HEK293 (cell line): ENCODE measurements around the gene MRNIP.

ENCODE experiments used
- TCF7L2 ChIP-seq: IDR thresholded peaks from 2 replicates; pipeline ENCODE4 v1.6.1; 2011; ENCODE audit warnings: low read depth, mild to moderate bottlenecking, inconsistent platforms, low read length, moderate library complexity, borderline replicate concordance
- ZBTB17 ChIP-seq: fragments of 450-650 bp; formaldehyde crosslinking; IDR thresholded peaks from 2 replicates; pipeline ENCODE4 v1.5.1; 2016; ENCODE audit warnings: missing biosample characterization, missing genetic modification characterization
- ZNF510 ChIP-seq: fragments of 450-650 bp; formaldehyde crosslinking; IDR thresholded peaks from 2 replicates; pipeline ENCODE4 v1.5.1; 2018; ENCODE audit warnings: mild to moderate bottlenecking, missing genetic modification characterization, missing biosample characterization; ENCODE audit not compliant: insufficient replicate concordance
- ZNF560 ChIP-seq: fragments of 450-650 bp; formaldehyde crosslinking; IDR thresholded peaks from 2 replicates; pipeline ENCODE4 v1.5.1; 2017; ENCODE audit warnings: missing biosample characterization, missing genetic modification characterization, borderline replicate concordance
- ZNF596 ChIP-seq: fragments of 450-650 bp; IDR thresholded peaks from 2 replicates; pipeline ENCODE4 v1.5.0; 2018; ENCODE audit warnings: missing biosample characterization, mild to moderate bottlenecking, missing genetic modification characterization, moderate library complexity
- ZNF658 ChIP-seq: fragments of 450-650 bp; formaldehyde crosslinking; IDR thresholded peaks from 2 replicates; pipeline ENCODE4; 2016; ENCODE audit warnings: missing biosample characterization, missing genetic modification characterization
- ZNF768 ChIP-seq: fragments of 450-650 bp; formaldehyde crosslinking; IDR thresholded peaks from 2 replicates; pipeline ENCODE4 v1.5.1; 2018; ENCODE audit warnings: missing biosample characterization, mild to moderate bottlenecking, missing genetic modification characterization
- TF ChIP-seq, protein P1 (sequence below): fragments of 450-650 bp; formaldehyde crosslinking; IDR thresholded peaks from 2 replicates; pipeline ENCODE4 v1.5.1; 2016; ENCODE audit warnings: missing biosample characterization, missing genetic modification characterization
- TF ChIP-seq, protein P2 (sequence below): fragments of 450-650 bp; formaldehyde crosslinking; IDR thresholded peaks from 2 replicates; pipeline ENCODE4 v1.5.1; 2017; ENCODE audit warnings: missing biosample characterization, mild to moderate bottlenecking, missing genetic modification characterization, moderate library complexity
- TF ChIP-seq, protein P3 (sequence below): fragments of 450-650 bp; formaldehyde crosslinking; IDR thresholded peaks from 2 replicates; pipeline ENCODE4 v1.5.1; 2016; ENCODE audit warnings: missing biosample characterization, missing genetic modification characterization
- TF ChIP-seq, protein P4 (sequence below): fragments of 450-650 bp; formaldehyde crosslinking; IDR thresholded peaks from 2 replicates; pipeline ENCODE4 v1.5.1; 2016; ENCODE audit warnings: missing biosample characterization, missing genetic modification characterization
- TF ChIP-seq, protein P5 (sequence below): fragments of 450-650 bp; formaldehyde crosslinking; IDR thresholded peaks from 2 replicates; pipeline ENCODE4 v1.5.1; 2016; ENCODE audit warnings: missing biosample characterization, missing genetic modification characterization
- TF ChIP-seq, protein P6 (sequence below): fragments of 450-650 bp; formaldehyde crosslinking; IDR thresholded peaks from 2 replicates; pipeline ENCODE4 v1.5.1; 2016; ENCODE audit warnings: missing biosample characterization, missing genetic modification characterization

DNA sequence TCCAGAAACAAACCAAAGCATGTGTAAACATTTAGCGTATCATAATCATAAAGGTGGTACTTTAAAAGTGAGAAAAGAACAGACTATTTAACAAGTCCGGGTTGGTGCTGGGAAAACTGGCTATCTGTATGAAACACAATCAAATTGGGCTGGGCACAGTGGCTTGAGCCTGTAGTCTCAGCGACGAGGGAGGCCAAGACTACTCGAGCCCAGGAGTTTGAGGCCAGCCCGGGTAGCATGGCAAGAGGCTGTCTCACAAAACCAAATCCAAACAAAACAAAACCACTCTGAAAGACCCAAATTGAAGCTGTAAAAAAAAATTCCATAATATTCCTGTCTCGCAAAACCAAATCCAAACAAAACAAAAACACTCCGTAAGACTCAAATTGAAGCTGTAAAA is 4.3 kb downstream of the MRNIP start:
- no peak for TF ChIP-seq ZNF560 (tag by site-specific recombination)
- TF ChIP-seq, protein P1, sequence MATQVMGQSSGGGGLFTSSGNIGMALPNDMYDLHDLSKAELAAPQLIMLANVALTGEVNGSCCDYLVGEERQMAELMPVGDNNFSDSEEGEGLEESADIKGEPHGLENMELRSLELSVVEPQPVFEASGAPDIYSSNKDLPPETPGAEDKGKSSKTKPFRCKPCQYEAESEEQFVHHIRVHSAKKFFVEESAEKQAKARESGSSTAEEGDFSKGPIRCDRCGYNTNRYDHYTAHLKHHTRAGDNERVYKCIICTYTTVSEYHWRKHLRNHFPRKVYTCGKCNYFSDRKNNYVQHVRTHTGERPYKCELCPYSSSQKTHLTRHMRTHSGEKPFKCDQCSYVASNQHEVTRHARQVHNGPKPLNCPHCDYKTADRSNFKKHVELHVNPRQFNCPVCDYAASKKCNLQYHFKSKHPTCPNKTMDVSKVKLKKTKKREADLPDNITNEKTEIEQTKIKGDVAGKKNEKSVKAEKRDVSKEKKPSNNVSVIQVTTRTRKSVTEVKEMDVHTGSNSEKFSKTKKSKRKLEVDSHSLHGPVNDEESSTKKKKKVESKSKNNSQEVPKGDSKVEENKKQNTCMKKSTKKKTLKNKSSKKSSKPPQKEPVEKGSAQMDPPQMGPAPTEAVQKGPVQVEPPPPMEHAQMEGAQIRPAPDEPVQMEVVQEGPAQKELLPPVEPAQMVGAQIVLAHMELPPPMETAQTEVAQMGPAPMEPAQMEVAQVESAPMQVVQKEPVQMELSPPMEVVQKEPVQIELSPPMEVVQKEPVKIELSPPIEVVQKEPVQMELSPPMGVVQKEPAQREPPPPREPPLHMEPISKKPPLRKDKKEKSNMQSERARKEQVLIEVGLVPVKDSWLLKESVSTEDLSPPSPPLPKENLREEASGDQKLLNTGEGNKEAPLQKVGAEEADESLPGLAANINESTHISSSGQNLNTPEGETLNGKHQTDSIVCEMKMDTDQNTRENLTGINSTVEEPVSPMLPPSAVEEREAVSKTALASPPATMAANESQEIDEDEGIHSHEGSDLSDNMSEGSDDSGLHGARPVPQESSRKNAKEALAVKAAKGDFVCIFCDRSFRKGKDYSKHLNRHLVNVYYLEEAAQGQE (tag by site-specific recombination): no peak
- TF ChIP-seq, protein P2, sequence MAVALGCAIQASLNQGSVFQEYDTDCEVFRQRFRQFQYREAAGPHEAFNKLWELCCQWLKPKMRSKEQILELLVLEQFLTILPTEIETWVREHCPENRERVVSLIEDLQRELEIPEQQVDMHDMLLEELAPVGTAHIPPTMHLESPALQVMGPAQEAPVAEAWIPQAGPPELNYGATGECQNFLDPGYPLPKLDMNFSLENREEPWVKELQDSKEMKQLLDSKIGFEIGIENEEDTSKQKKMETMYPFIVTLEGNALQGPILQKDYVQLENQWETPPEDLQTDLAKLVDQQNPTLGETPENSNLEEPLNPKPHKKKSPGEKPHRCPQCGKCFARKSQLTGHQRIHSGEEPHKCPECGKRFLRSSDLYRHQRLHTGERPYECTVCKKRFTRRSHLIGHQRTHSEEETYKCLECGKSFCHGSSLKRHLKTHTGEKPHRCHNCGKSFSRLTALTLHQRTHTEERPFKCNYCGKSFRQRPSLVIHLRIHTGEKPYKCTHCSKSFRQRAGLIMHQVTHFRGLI: no peak
- TF ChIP-seq ZNF768 (tag by site-specific recombination): no peak
- TF ChIP-seq, protein P3, sequence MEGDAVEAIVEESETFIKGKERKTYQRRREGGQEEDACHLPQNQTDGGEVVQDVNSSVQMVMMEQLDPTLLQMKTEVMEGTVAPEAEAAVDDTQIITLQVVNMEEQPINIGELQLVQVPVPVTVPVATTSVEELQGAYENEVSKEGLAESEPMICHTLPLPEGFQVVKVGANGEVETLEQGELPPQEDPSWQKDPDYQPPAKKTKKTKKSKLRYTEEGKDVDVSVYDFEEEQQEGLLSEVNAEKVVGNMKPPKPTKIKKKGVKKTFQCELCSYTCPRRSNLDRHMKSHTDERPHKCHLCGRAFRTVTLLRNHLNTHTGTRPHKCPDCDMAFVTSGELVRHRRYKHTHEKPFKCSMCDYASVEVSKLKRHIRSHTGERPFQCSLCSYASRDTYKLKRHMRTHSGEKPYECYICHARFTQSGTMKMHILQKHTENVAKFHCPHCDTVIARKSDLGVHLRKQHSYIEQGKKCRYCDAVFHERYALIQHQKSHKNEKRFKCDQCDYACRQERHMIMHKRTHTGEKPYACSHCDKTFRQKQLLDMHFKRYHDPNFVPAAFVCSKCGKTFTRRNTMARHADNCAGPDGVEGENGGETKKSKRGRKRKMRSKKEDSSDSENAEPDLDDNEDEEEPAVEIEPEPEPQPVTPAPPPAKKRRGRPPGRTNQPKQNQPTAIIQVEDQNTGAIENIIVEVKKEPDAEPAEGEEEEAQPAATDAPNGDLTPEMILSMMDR: no peak
- TF ChIP-seq ZNF510 (tag by site-specific recombination): no peak
- no peak for TF ChIP-seq ZNF596 (tag by site-specific recombination)
- TF ChIP-seq, protein P4, sequence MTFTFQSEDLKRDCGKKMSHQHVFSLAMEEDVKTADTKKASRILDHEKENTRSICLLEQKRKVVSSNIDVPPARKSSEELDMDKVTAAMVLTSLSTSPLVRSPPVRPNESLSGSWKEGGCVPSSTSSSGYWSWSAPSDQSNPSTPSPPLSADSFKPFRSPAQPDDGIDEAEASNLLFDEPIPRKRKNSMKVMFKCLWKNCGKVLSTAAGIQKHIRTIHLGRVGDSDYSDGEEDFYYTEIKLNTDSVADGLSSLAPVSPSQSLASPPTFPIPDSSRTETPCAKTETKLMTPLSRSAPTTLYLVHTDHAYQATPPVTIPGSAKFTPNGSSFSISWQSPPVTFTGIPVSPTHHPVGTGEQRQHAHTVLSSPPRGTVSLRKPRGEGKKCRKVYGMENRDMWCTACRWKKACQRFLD: no peak
- TF ChIP-seq ZBTB17: no peak
- no peak for TF ChIP-seq TCF7L2
- no peak for TF ChIP-seq ZNF658 (tag by site-specific recombination)
- TF ChIP-seq, protein P5, sequence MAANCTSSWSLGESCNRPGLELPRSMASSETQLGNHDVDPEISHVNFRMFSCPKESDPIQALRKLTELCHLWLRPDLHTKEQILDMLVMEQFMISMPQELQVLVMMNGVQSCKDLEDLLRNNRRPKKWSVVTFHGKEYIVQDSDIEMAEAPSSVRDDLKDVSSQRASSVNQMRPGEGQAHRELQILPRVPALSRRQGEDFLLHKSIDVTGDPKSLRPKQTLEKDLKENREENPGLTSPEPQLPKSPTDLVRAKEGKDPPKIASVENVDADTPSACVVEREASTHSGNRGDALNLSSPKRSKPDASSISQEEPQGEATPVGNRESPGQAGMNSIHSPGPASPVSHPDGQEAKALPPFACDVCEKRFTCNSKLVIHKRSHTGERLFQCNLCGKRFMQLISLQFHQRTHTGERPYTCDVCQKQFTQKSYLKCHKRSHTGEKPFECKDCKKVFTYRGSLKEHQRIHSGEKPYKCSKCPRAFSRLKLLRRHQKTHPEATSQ (tag by site-specific recombination): no peak
- TF ChIP-seq, protein P6, sequence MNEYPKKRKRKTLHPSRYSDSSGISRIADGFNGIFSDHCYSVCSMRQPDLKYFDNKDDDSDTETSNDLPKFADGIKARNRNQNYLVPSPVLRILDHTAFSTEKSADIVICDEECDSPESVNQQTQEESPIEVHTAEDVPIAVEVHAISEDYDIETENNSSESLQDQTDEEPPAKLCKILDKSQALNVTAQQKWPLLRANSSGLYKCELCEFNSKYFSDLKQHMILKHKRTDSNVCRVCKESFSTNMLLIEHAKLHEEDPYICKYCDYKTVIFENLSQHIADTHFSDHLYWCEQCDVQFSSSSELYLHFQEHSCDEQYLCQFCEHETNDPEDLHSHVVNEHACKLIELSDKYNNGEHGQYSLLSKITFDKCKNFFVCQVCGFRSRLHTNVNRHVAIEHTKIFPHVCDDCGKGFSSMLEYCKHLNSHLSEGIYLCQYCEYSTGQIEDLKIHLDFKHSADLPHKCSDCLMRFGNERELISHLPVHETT: no peak
